Suppressor macrophage treated with lipopolysaccharide for 4 hours (primary cell): ENCODE measurements around the gene GATA2.

Source experiments
- DNase-seq: peaks from one replicate; pipeline ENCODE4 v3.0.0-alpha.2; 2020

GATA2 gene

GRCh38 chr3:128492671-128493569 lies at the start of gene GATA2:
Gene GATA2, minus strand, starts transcription at chr3:128493201. Its CDS starts 6,170 bp downstream, at chr3:128487031.
- no peak for DNase-seq

DNA sequence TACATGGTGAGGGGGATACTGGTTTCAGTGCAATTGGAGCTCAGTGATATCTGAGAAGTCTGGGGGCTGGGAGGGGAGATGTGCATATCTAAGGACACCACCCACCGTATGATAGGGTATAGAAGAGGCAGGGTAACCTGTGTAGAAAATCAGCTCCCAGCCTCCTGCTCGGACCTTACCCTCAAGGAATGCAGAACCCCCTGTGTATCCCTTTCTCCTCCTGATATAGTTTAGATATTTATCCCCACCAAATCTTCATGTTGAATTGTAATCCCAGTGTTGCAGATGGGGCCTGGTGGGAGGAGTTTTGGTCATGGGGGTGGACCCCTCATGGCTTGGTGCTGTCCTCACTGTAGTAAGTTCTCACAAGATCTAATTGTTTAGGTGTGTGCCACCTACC lies 48.2 kb upstream of the GATA2 start:
- DNase-seq: no peak

DNA sequence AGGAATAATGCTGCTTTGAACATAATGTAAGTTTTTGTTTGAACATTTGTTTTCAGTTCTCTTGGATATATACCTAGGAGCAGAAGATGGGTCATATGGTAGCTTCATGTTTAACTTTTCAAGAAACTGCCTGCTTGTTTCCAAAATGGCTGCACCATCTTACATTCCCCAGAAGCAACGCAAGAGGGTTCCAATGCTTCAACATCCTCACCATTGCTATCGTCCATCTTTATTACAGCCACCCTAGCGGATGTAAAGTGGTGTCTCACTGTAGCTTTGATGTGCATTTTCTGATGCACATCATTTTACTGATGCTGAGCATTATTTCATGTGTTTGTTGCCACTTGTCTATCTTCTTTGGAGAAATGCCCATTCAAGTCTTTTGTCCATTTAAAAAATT lies 46.4 kb upstream of the GATA2 start:
- DNase-seq: no peak

DNA sequence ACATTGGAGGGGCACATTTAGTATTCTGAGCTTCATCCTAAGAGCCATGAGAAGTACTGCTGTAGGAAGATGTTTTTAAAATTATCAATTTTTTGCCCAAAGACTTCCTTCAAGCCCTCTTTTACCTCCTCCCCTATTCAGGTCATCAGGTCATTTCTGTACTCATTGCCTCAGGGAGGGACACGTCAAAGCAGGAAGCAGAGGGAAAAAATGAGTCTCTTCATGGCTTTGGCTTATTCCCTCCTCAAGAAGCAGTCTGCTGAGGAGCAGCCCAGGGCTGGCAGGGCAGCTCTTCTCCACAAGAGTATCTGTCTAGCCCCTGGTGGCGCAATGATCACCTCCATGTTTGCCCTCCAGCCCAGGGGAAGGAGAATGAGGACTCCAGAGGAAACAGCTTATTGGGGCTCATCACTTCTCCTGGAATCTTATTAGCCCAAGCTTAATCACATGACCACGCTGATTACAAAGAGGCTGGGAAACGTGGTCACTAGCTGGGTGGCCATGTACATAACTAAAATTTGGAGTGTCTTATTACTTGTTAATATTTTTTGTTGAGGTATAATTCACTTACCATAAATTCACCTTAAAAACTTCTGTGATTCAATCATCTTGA lies 44.2 kb upstream of the GATA2 start:
- no peak for DNase-seq

GRCh38 chr3:128532012-128532983 lies 39.3 kb upstream of the GATA2 start:
- DNase-seq: peak; percentile 53

DNA sequence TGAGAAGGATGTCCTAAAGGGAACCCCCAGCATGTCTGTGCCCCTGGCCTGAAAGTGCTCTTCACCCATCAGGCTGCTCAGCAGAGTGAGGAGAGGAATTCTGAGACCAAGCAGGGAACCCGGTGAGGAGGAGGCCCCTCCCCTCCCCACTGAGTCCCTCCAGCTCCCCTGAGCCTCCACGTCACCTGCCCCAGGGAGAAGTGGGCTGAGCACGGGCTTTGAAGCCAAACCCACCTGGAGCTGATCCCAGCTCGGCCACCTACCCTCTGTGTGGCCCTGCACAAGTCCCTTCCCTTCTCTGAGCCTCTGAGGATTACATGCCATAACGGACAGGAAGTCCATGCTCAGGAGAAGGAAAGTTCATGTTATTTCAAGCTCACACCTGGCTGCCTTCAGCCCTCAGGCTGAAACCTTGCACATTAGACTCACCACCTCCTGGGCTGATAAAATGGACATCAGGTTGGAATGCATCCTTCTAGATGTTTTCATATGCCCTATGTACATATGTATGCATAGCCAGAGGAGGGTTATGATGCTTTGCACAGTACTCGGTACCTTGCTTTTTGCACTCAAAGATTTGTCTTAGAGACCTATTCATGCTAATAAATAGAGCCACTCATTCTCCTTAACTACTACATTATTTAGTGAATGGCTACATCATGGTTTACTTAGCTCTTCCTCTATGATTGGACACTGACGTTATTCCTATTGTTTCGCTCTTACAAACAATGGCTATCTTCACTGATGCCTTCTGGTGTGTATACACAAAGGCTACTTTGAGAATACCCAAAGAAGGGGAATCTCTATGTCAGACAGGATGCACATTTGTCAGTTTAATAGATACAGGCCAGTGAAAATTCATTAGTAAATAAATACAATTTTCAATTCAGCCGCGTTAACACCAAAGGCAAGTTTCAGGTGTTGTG lies 31.6 kb upstream of the GATA2 start:
- DNase-seq: no peak

- DNase-seq: peak; percentile 43
Measured at GRCh38 chr3:128523591-128523990, 30.6 kb upstream of the GATA2 start.

- DNase-seq: no peak
Measured at GRCh38 chr3:128521715-128522114, 28.7 kb upstream of the GATA2 start.

DNA sequence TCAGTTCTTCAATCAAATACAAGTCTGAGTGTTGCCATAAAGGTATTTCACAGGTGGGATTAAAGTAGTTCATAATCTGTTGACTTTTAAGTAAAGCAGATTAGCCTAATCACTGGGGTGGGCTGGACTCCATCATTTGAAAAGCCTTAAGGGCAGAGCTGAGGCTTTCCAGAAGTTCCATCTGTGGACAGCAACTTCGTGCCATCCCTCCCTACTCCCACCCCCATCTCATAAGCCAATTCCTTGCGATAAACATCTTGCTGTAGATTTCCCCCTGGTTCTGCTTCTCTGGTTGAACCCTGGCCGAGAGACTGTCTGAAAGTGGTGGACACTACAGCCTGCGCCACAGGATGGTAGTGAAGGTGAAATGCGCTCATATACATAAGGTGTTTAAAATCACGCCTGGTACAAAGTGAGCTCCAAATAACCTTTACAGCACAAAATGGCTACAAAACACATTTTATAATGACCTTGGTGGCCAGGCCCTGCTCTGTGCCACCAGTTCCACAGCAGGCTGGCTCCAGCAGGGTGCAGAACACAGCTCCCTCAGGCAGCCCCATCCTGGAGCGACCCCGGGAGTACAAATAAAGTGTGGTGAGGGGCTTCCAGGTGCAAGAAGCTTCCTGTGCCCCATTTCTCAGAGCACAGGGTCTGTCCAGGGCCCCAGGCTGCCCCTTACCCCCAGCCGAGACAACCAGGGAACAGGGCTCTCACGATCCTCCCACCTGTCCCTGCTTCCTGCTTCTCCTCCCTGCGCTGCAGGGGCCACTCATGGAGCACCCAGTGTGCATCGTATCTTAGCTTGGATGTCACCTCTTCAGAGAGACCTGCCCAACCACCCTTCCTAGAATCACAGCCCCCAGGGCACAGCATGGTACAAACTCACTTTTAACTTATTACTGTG lies 25.8 kb upstream of the GATA2 start:
- no peak for DNase-seq

DNA sequence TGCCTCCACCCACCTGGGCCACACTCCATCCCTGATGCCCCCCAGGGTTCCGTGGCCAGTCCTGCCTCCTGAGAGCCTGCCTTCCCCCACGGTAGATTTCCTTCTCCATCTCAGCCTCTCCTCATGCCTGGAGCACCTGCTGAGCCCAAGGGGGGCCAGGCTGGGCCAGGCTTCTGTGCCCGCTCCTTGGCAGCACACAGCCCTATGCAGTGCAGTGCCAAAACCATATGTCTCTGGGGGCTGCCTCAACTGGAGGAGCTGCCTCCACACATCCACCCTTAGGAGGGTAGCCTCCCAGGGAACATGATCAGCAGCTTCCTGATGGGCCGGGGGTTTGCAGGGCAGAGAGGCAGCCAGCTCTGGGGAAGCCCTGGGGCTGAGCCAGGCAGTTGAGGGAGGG lies 24.6 kb upstream of the GATA2 start:
- no peak for DNase-seq

GRCh38 chr3:128515967-128516366 lies 23.0 kb upstream of the GATA2 start:
- DNase-seq: no peak

DNA sequence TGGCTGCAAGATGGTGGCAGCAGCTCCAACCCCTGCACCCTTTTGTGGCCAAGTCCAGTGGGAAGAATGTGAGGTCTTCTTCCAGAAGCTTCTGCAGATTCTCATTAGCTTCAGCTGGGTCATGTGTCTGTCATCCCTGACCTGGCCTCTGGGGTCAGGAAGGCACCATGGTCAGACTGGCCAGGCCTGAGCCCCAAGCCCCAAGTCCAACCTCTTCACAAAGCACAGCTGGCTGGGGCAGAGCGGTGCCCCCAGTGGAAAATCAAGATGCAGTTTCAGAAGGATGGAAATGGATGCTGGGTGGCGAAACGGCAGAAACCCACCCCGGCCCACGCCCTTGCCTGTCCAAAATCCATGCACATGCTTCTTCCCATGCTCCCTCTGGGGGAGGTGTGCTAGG lies 15.9 kb upstream of the GATA2 start:
- no peak for DNase-seq

GRCh38 chr3:128506754-128507153 lies 13.8 kb upstream of the GATA2 start:
- no peak for DNase-seq

DNA sequence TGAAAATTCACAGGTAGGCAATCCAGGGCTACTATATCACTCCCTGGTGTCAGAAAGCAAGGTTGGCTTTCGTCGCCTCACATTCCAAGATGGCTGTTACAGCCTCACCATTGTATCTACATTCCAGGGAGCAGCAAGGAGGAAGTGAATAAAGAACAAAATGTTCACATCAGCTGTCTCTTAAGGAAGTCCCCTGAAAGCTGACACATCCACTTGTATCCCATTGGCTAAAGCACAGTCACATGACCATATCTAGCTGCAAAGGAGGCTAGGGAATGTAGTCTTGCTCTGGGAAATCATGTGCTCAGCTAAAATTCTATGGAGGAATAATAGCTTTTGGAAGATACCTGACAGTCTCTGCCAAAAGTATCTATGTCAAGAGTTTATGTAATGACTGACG lies 12.8 kb upstream of the GATA2 start:
- no peak for DNase-seq

GRCh38 chr3:128504963-128505730 lies 12.1 kb upstream of the GATA2 start:
- DNase-seq: no peak

GRCh38 chr3:128504533-128504915 lies 11.5 kb upstream of the GATA2 start:
- DNase-seq: no peak

DNA sequence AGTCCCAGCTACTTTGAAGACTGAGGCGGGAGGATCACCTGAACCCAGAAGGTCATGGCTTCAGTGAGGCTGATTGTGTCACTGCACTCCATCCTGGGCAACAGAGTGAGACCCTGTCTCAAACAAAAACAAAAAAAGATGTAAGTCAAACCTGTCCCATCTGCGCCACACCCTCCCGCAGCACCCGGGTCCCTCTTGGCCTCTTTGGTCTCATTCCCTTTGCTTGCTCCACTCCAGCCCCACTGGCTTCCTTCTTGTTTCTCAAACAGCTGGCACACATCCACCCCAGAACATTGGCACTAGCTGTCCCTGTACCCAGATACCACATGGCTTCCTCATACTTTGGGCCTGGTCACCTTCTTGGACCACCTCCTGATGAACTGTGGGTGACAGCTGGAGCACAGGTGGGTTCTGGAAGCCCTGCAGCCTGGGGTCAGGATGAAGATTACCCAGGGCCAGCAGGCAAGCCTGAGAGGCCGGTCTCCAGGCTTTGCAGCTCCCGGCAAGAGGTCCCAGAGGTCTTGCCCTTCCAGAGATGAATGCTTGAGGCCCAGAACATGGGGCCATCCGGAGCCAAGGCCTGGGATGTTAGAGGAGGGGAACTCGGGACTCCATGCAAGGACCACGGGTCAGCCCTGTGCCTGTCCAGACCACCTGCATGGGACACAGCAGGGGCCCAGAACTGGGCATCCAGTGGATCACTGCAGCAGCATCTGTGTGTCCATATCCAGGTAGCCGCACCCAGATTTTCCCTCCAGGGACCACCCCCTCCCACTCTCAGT lies 10.9 kb upstream of the GATA2 start:
- no peak for DNase-seq

- no peak for DNase-seq
Measured at GRCh38 chr3:128503164-128503651, 10.2 kb upstream of the GATA2 start.

- no peak for DNase-seq
Measured at GRCh38 chr3:128502712-128503111, 9.7 kb upstream of the GATA2 start.
